HL-60 (cell line): ENCODE results near the gene EGFR.

Experiments
- DNase-seq, 2 experiments: peaks; one replicate each; pipeline ENCODE4 v3.0.0-alpha.2; 2010 to 2020; ENCODE audit warnings: low read depth in 1 of 2, low spot score in 1 of 2
- H3K27ac ChIP-seq: fragments of 250-450 bp; sonication (Bioruptor Pico); replicated peaks from 2 replicates; pipeline ENCODE4 v1.5.1; 2020; ENCODE audit warnings: mild to moderate bottlenecking, moderate library complexity
- H3K27me3 ChIP-seq: fragments of 250-450 bp; sonication (Bioruptor Pico); 2 replicates; pipeline ENCODE4 v1.5.1; 2021; ENCODE audit warnings: mild to moderate bottlenecking, moderate library complexity; ENCODE audit not compliant: insufficient read depth, poor library complexity, severe bottlenecking
- H3K4me3 ChIP-seq: replicated peaks from 2 replicates; pipeline ENCODE4 v1.5.1; 2011; ENCODE audit warnings: mild to moderate bottlenecking, control low read depth, low read length; ENCODE audit not compliant: insufficient read depth
- GABPA ChIP-seq: IDR thresholded peaks from 2 replicates; pipeline ENCODE4 v1.6.1; 2012; ENCODE audit warnings: low read depth
- POLR2AphosphoS5 ChIP-seq: IDR thresholded peaks from 2 replicates; pipeline ENCODE4 v1.6.1; 2012; ENCODE audit warnings: low read depth
- REST ChIP-seq: IDR thresholded peaks from 2 replicates; pipeline ENCODE4 v1.6.1; 2012; ENCODE audit warnings: low read depth; ENCODE audit not compliant: insufficient replicate concordance
- SPI1 ChIP-seq: IDR thresholded peaks from 2 replicates; pipeline ENCODE4 v1.6.1; 2012; ENCODE audit warnings: low read depth, mild to moderate bottlenecking, borderline replicate concordance
- TF ChIP-seq, protein P1 (sequence below): IDR thresholded peaks from one replicate; pipeline ENCODE4 v1.5.1; 2011; ENCODE audit warnings: low read length, control low read depth, inconsistent platforms; ENCODE audit not compliant: insufficient read depth

EGFR gene

DNA sequence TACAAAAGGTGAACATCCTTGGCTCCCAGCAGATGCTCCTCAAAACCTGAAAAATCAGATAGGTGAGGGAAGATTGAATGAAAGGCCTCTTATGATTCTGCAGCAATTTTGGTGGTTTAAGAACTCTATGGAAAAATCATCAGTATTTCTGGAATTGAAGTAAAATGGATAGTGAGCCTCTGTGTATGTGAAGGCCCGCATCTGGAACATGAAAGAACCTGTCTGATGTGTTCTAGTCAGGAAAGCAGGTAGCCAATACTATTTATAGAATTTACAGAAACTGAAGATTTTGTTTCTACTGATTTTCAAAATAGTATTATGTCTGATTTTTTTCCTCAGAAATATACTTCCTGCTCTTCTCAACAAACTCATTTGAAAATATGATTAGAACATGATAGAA is 37.3 kb downstream of the EGFR start:
- no peak for DNase-seq
- TF ChIP-seq, protein P1, sequence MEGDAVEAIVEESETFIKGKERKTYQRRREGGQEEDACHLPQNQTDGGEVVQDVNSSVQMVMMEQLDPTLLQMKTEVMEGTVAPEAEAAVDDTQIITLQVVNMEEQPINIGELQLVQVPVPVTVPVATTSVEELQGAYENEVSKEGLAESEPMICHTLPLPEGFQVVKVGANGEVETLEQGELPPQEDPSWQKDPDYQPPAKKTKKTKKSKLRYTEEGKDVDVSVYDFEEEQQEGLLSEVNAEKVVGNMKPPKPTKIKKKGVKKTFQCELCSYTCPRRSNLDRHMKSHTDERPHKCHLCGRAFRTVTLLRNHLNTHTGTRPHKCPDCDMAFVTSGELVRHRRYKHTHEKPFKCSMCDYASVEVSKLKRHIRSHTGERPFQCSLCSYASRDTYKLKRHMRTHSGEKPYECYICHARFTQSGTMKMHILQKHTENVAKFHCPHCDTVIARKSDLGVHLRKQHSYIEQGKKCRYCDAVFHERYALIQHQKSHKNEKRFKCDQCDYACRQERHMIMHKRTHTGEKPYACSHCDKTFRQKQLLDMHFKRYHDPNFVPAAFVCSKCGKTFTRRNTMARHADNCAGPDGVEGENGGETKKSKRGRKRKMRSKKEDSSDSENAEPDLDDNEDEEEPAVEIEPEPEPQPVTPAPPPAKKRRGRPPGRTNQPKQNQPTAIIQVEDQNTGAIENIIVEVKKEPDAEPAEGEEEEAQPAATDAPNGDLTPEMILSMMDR, result no peak
- no peak for TF ChIP-seq SPI1
- TF ChIP-seq POLR2AphosphoS5, result no peak
- no peak for TF ChIP-seq GABPA
- no peak overlapping the region for H3K27ac ChIP-seq
- no peak overlapping the region for H3K4me3 ChIP-seq
- no peaks in the 10 kb centered on the region for H3K27me3 ChIP-seq

DNA sequence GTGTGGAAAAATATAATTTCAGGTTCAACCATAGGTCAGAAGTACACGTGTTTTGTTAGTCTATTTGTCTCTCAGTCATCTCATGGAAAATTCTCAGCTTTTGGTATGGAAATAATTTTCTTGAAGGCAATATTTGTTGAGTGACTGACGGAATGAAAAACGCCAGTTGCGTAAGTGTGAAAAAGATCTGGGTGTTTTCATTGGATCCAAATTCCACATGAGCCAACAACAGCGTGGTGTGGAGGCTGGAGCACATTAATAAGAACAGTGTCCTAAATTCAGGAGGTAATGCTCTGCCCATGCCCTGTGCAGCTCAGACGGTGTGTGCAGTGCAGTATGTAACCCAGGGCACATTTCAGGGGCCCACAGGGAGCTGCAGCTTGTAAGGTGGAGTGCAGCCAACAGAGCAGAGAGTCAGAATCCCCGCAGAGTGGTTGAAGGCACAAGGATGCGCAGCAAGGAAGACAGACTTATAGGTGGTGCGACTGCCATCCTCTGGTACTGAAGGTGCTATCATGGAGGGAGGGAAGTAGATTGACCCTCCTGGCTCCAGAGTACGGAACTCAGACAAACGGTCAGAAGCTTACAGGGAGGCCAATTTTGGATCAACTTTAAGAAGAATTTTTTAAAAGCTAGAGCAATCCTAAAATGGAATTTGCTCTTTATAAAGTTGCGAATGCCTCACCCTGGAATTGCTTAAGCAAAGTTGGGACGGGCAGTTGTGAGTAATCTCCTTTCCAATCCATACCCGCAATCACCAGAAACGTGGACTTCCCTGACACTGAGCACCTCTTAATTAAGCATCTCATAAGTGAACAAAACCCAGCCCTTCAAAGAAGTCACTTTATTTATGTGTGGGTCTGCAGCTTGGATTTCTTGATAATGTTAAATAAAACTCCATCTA is 38.0 kb downstream of the EGFR start:
- H3K27me3 ChIP-seq, result no peaks in the 10 kb centered on the region
- no peak for DNase-seq
- TF ChIP-seq POLR2AphosphoS5 (no peak), GABPA (no peak), REST (no peak), SPI1 (no peak)
- TF ChIP-seq, protein P1, result no peak
- H3K4me3 ChIP-seq, result no peak overlapping the region
- H3K27ac ChIP-seq, result no peak overlapping the region

DNA sequence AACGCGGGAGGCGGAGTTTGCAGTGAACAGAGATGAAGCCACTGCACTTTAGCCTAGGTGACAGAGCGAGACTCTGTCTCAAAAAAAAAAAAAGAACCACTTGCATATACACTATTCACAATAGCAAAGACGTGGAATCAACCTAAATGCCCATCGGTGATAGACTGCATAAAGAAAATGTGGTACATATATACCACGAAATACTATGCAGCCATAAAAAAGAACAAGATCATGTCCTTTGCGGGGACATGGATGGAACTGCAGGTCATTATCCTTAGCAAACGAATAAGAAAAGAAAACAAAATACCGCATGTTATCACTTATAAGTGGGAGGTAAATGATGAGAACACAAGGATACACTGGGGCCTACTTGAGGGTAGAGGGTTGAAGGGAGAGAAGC is 39.5 kb downstream of the EGFR start:
- H3K4me3 ChIP-seq, result no peak overlapping the region
- H3K27me3 ChIP-seq, result no peaks in the 10 kb centered on the region
- TF ChIP-seq REST (no peak), SPI1 (no peak), POLR2AphosphoS5 (no peak), GABPA (no peak)
- TF ChIP-seq, protein P1, result no peak
- DNase-seq, result no peak
- H3K27ac ChIP-seq, result no peak overlapping the region
